Measurements from ENCODE around the gene FRAS1. TPM values are rescaled to one million over a fixed set of nuclear protein-coding genes. Genes with fewer than 3 reads are reported as not detected.
"Not testable (repeated sequence)": the region's sequence is repeated elsewhere in the genome, so short reads cannot be mapped to it uniquely, and the experiment has no call there.

The FRAS1 gene
- total RNA-seq, 2 experiments from 2014 or later, result not detected

DNA sequence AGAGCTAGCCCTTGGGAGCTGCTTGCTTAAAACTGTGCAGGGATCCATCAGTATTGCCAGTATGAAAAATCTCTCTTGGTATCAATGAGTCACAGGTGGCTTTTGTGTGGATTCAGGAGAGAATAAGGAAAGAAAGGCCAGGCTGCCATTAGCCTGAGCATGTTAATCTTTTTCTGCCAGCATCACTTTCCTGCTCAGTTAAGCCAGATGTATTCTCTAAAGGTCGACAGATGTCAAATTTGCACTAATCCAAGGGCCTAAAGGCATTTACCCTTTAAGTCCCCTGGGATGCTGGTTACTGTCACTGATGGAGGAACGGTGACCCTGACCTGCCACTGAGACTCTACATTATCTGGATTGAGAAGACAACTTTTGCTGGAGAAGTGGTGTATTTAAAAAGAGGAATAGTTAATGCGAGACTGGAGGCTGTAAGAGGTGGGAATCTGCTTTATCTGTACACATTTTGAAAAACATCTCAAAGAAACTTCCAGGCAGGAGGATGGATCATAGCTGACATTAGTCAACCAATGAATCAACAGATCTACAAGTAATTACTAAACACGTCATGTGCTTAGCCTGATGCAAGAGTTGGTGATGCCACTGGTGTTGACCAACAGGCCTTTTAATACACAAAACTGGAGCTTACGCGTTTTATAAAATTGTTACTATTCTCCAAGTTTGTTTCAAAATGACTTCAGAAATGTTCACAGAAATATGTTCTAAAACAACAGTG is 253.1 kb downstream of the FRAS1 start:
- Mint-ChIP-seq H3K36me3 (ENCODE audit: low read depth) (no peaks in the 10 kb centered on the region), H3K27me3 (peaks cover 8% of the 10 kb centered on the region), H3K4me3 (no peak overlapping the region), H3K4me1 (peaks cover 11% of the 10 kb centered on the region), H3K9me3 (no peaks in the 10 kb centered on the region), H3K27ac (no peak overlapping the region)
- CTCF ChIA-PET, result no interaction called here
- no peak for DNase-seq
- POLR2A ChIA-PET, result no interaction called here

DNA sequence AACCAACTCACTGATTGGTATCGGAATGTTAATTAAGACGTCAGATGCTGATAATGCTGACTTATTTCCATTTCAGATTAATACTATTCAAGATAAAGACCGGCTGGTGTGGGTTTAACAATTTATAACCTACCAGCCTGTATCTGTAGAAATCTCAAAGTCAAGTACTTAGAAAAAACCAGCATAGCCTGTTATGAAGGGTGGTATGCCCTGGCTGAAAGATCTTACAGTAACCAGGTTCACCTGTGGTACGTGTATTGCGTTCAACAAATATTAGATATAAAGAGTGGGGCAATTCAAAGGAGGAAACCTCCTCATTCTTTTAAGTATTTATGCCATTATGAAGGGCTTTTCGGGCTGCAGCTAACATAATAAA is 253.6 kb downstream of the FRAS1 start:
- Mint-ChIP-seq H3K9me3 (no peaks in the 10 kb centered on the region), H3K4me1 (peaks cover 11% of the 10 kb centered on the region), H3K4me3 (no peak overlapping the region), H3K27ac (no peak overlapping the region), H3K27me3 (peaks cover 8% of the 10 kb centered on the region), H3K36me3 (ENCODE audit: low read depth) (no peaks in the 10 kb centered on the region)
- no peak for DNase-seq
- ChIA-PET CTCF (no interaction called here), POLR2A (no interaction called here)

DNA sequence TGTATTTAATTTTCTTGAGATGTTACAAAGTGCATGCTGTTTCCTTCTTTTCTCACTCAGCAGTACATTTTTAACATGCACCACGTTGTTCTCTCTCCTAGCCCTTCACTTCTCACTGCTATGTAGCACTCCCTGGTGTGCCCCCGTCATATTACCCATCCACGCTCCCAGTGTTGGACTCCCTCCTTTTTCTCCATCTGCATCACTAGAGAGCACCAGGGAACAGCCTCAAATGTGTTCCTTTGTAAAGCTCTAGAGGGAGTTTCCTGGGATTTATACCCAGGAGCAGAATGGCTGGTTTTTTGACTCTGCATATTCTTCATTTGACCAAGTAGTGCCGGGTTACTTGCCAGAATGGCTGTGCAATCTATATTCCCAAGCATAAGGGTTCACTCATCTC is 254.2 kb downstream of the FRAS1 start:
- peaks cover 11% of the 10 kb centered on the region for H3K27me3 Mint-ChIP-seq
- DNase-seq, result no peak

GRCh38 chr4:78312989-78313753 is 256.0 kb downstream of the FRAS1 start:
- peaks cover 15% of the 10 kb centered on the region for H3K27me3 Mint-ChIP-seq
- no peak overlapping the region for H3K27ac Mint-ChIP-seq
- H3K36me3 Mint-ChIP-seq (ENCODE audit: low read depth), result no peaks in the 10 kb centered on the region
- DNase-seq, result no peak
- no peak overlapping the region for H3K4me3 Mint-ChIP-seq
- CTCF ChIA-PET, result no interaction called here
- peaks cover 11% of the 10 kb centered on the region for H3K4me1 Mint-ChIP-seq
- no peaks in the 10 kb centered on the region for H3K9me3 Mint-ChIP-seq
- POLR2A ChIA-PET, result no interaction called here

More for the DNA sequence above, 254.2 kb downstream of the FRAS1 start:
- ChIA-PET CTCF (no interaction called here), POLR2A (no interaction called here)
- Mint-ChIP-seq H3K36me3 (ENCODE audit: low read depth) (no peaks in the 10 kb centered on the region), H3K9me3 (no peaks in the 10 kb centered on the region), H3K27ac (no peak overlapping the region), H3K4me3 (no peak overlapping the region), H3K4me1 (peaks cover 11% of the 10 kb centered on the region)

- Mint-ChIP-seq H3K36me3 (ENCODE audit: low read depth) (no peaks in the 10 kb centered on the region), H3K27ac (no peak overlapping the region), H3K4me3 (no peak overlapping the region), H3K9me3 (no peaks in the 10 kb centered on the region), H3K27me3 (peaks cover 16% of the 10 kb centered on the region), H3K4me1 (peaks cover 11% of the 10 kb centered on the region)
- POLR2A ChIA-PET, result no interaction called here
- CTCF ChIA-PET, result no interaction called here
- DNase-seq, result no peak
Measured at GRCh38 chr4:78313754-78314120, 256.6 kb downstream of the FRAS1 start.

GRCh38 chr4:78318126-78318525 is 261.0 kb downstream of the FRAS1 start:
- H3K27me3 Mint-ChIP-seq, result peaks cover 22% of the 10 kb centered on the region
- H3K36me3 Mint-ChIP-seq (ENCODE audit: low read depth), result no peaks in the 10 kb centered on the region
- H3K4me1 Mint-ChIP-seq, result peaks cover 6% of the 10 kb centered on the region
- H3K27ac Mint-ChIP-seq, result no peak overlapping the region
- CTCF ChIA-PET, result no interaction called here
- no peaks in the 10 kb centered on the region for H3K9me3 Mint-ChIP-seq
- no peak for DNase-seq
- POLR2A ChIA-PET, result no interaction called here
- H3K4me3 Mint-ChIP-seq, result no peak overlapping the region

GRCh38 chr4:78320349-78320935 is 263.3 kb downstream of the FRAS1 start:
- CTCF ChIA-PET, result no interaction called here

GRCh38 chr4:78322032-78322431 is 264.9 kb downstream of the FRAS1 start:
- peaks cover 26% of the 10 kb centered on the region for H3K27me3 Mint-ChIP-seq

More at GRCh38 chr4:78320349-78320935, 263.3 kb downstream of the FRAS1 start:
- DNase-seq, result no peak
- Mint-ChIP-seq H3K27me3 (peaks cover 21% of the 10 kb centered on the region), H3K4me1 (no peaks in the 10 kb centered on the region), H3K36me3 (ENCODE audit: low read depth) (no peaks in the 10 kb centered on the region), H3K4me3 (no peak overlapping the region), H3K27ac (no peak overlapping the region), H3K9me3 (no peaks in the 10 kb centered on the region)
- POLR2A ChIA-PET, result no interaction called here

GRCh38 chr4:78323439-78323838 is 266.3 kb downstream of the FRAS1 start:
- no peaks in the 10 kb centered on the region for H3K9me3 Mint-ChIP-seq
- peaks cover 28% of the 10 kb centered on the region for H3K27me3 Mint-ChIP-seq
- no peak overlapping the region for H3K4me3 Mint-ChIP-seq
- ChIA-PET CTCF (no interaction called here), POLR2A (no interaction called here)
- DNase-seq, result no peak
- H3K27ac Mint-ChIP-seq, result no peak overlapping the region
- H3K4me1 Mint-ChIP-seq, result no peaks in the 10 kb centered on the region
- H3K36me3 Mint-ChIP-seq (ENCODE audit: low read depth), result no peaks in the 10 kb centered on the region

More at GRCh38 chr4:78322032-78322431, 264.9 kb downstream of the FRAS1 start:
- no peaks in the 10 kb centered on the region for H3K36me3 Mint-ChIP-seq (ENCODE audit: low read depth)
- no peaks in the 10 kb centered on the region for H3K9me3 Mint-ChIP-seq
- H3K27ac Mint-ChIP-seq, result no peak overlapping the region
- no peak overlapping the region for H3K4me3 Mint-ChIP-seq
- ChIA-PET POLR2A (no interaction called here), CTCF (interaction anchor here (0.7 kb wide), 1 partner anchor 142 kb away, joined by 4 read pairs; no protein-coding TSS in a partner anchor)
- DNase-seq, result no peak
- H3K4me1 Mint-ChIP-seq, result no peaks in the 10 kb centered on the region

DNA sequence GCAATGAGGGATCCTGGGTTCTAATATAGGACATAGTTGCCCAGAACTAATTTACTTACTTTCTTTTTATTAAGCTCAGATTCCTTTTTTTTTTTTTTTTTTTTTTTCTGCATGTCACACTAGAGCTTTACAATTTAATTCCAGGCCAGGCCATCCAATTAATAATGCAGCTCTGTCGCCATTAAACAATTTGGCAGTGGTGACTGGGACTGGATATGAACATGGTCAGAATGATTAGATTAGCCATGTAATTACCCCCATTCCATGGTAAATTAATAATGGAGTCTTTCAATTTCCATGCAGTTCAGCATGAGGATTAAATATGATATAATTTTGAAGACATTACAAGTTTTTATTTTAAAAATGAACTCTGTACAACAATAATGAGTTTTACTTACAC is 267.5 kb downstream of the FRAS1 start:
- Mint-ChIP-seq H3K36me3 (ENCODE audit: low read depth) (no peaks in the 10 kb centered on the region), H3K4me3 (no peak overlapping the region), H3K9me3 (no peaks in the 10 kb centered on the region), H3K27me3 (peaks cover 25% of the 10 kb centered on the region), H3K27ac (no peak overlapping the region), H3K4me1 (no peaks in the 10 kb centered on the region)
- no peak for DNase-seq
- ChIA-PET POLR2A (no interaction called here), CTCF (no interaction called here)

- no peaks in the 10 kb centered on the region for H3K4me1 Mint-ChIP-seq
- POLR2A ChIA-PET, result no interaction called here
- peaks cover 23% of the 10 kb centered on the region for H3K27me3 Mint-ChIP-seq
- no peak for DNase-seq
- no peak overlapping the region for H3K27ac Mint-ChIP-seq
- no peak overlapping the region for H3K4me3 Mint-ChIP-seq
- H3K9me3 Mint-ChIP-seq, result no peaks in the 10 kb centered on the region
- no peaks in the 10 kb centered on the region for H3K36me3 Mint-ChIP-seq (ENCODE audit: low read depth)
- CTCF ChIA-PET, result no interaction called here
Measured at GRCh38 chr4:78325271-78326157, 268.4 kb downstream of the FRAS1 start.

DNA sequence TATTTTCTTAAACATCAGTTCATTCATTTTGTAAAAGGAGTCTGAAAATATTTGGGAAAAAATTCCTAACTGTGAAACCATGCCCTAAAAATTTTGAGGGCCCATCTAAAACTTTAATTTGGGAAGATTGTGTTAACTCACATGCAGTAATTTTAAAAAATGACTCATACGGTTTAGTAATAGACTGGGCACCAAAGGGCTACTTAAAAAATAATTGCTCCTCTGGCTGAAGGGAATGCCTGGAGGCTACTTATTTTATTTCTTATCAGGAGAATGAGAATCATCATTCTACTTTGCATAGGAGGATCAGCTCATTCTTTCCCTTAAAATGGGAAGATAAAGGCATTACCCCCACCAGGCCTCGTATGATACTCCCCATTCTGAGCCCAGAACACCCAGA is 271.5 kb downstream of the FRAS1 start:
- H3K27me3 Mint-ChIP-seq, result peaks cover 13% of the 10 kb centered on the region
- H3K4me1 Mint-ChIP-seq; H3K36me3 Mint-ChIP-seq (ENCODE audit: low read depth); H3K9me3 Mint-ChIP-seq; POLR2A ChIA-PET; H3K4me3 Mint-ChIP-seq; CTCF ChIA-PET; H3K27ac Mint-ChIP-seq; DNase-seq: not testable (repeated sequence)

DNA sequence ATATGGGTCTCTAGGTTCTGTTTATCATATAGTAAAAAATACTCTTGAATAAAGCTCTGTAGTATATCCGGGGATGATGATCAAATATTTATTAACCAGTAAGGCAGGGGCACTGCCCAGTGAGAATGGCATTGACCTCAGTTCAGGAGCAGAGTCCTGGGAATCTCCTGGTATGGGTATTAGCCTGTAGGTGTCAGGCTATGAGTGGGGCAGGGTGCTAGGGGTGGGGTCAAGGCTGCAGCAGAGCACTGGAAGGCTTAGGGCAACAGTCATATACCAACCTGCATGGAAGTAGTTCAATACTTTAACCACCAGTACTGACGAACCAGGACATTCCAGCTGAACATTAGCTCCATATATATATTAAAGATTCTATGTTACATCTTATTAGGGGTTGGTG is 274.1 kb downstream of the FRAS1 start:
- Mint-ChIP-seq H3K27me3 (peaks cover 10% of the 10 kb centered on the region), H3K9me3 (no peaks in the 10 kb centered on the region), H3K4me3 (no peak overlapping the region), H3K27ac (no peak overlapping the region), H3K36me3 (ENCODE audit: low read depth) (no peaks in the 10 kb centered on the region), H3K4me1 (no peaks in the 10 kb centered on the region)
- DNase-seq, result no peak
- CTCF ChIA-PET, result no interaction called here
- POLR2A ChIA-PET, result no interaction called here
